Measurements from ENCODE around the gene KCNIP1.

- TF ChIP-seq EZH2 (IDR thresholded peaks at IDR 0.05) (no peak), POLR2AphosphoS5 (IDR thresholded peaks at IDR 0.05; ENCODE audit: borderline replicate concordance, low read depth, low read length) (no peak), FOXP2 (optimal IDR thresholded peaks at IDR 0.05; ENCODE audit: control extremely low read depth, extremely low read length, insufficient read depth) (no peak)
Observed at GRCh38 chr5:170630226-170630625, 126.4 kb downstream of the KCNIP1 start.
